ENCODE data around the gene HNRNPR.

GRCh38 chr1:23380719-23381118 is 36.6 kb upstream of the HNRNPR start:
- TF ChIP-seq CTCF (conservative IDR thresholded peaks at IDR 0.05 in 1 of 2, IDR thresholded peaks at IDR 0.05 in 1 of 2; ENCODE audit: low read depth in 1 of 2, low read length in 2 of 2) (no peak), EZH2 (IDR thresholded peaks at IDR 0.05; ENCODE audit: low read length, missing control alignments) (no peak)

Data from fibroblast of lung (primary cell).